ENCODE measurements around the gene CCND1.

GRCh38 chr11:69674267-69674885 lies 33.4 kb downstream of the CCND1 start:
- TF ChIP-seq CTCF (conservative IDR thresholded peaks at IDR 0.05; ENCODE audit: low read length) (no peak), EZH2phosphoT487 (IDR thresholded peaks at IDR 0.05; ENCODE audit: borderline replicate concordance, low read depth, low read length) (no peak)

All from OCI-LY7 (cell line).